Measurements from ENCODE around the gene RPL14. TPM values are rescaled to one million over a fixed set of nuclear protein-coding genes. Genes with fewer than 3 reads are reported as not detected.

RPL14 gene
- total and polyA plus RNA-seq, 2 of the 13 experiments (the other 11 are each of a cell fraction or from before 2014, with no cell fraction given): 502 to 1,291 TPM

DNA sequence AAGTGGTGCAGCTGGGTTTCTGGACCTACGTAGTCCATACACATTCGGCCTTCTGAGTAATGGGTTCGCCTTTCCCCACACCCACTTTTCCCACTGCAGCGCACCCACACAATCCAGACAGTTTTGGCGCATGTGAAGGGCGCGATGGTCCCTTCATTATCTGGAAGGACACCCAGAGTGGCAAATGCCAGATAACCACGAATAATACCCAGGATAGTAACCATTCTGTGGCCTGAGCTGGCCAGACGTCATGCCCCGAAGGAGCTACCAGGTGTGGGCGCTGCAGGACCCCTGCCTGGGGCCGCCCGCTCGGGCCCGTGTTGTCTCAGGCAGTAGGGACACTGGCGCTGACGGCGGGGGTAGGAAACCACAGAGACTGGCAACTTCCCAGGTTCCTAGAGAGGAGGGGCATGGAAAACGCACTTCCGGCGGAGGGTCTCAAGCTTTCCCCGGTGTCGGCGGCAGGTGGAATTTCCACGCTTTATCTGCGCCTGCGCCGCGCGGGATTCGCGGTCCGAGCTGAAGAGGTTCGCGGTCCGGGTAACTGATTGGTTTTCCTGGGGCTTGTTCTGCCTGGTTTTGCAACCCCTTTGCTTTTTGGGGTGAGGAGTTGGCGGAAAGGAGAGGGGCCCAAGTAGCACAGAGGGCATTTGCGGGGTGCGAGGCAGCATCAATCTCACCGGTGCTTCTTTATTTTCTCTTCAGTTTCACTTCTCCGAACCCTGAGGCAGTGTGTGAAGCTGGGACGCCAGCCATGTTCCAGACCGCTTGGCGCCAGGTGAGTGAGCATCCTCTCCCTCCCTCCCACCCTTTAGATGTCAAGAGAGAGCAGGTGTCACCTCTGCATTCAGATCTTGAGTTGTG, 48.7 kb downstream of the RPL14 start, which contains the start of gene ZNF620 (continued):
- TF ChIP-seq, protein P1, sequence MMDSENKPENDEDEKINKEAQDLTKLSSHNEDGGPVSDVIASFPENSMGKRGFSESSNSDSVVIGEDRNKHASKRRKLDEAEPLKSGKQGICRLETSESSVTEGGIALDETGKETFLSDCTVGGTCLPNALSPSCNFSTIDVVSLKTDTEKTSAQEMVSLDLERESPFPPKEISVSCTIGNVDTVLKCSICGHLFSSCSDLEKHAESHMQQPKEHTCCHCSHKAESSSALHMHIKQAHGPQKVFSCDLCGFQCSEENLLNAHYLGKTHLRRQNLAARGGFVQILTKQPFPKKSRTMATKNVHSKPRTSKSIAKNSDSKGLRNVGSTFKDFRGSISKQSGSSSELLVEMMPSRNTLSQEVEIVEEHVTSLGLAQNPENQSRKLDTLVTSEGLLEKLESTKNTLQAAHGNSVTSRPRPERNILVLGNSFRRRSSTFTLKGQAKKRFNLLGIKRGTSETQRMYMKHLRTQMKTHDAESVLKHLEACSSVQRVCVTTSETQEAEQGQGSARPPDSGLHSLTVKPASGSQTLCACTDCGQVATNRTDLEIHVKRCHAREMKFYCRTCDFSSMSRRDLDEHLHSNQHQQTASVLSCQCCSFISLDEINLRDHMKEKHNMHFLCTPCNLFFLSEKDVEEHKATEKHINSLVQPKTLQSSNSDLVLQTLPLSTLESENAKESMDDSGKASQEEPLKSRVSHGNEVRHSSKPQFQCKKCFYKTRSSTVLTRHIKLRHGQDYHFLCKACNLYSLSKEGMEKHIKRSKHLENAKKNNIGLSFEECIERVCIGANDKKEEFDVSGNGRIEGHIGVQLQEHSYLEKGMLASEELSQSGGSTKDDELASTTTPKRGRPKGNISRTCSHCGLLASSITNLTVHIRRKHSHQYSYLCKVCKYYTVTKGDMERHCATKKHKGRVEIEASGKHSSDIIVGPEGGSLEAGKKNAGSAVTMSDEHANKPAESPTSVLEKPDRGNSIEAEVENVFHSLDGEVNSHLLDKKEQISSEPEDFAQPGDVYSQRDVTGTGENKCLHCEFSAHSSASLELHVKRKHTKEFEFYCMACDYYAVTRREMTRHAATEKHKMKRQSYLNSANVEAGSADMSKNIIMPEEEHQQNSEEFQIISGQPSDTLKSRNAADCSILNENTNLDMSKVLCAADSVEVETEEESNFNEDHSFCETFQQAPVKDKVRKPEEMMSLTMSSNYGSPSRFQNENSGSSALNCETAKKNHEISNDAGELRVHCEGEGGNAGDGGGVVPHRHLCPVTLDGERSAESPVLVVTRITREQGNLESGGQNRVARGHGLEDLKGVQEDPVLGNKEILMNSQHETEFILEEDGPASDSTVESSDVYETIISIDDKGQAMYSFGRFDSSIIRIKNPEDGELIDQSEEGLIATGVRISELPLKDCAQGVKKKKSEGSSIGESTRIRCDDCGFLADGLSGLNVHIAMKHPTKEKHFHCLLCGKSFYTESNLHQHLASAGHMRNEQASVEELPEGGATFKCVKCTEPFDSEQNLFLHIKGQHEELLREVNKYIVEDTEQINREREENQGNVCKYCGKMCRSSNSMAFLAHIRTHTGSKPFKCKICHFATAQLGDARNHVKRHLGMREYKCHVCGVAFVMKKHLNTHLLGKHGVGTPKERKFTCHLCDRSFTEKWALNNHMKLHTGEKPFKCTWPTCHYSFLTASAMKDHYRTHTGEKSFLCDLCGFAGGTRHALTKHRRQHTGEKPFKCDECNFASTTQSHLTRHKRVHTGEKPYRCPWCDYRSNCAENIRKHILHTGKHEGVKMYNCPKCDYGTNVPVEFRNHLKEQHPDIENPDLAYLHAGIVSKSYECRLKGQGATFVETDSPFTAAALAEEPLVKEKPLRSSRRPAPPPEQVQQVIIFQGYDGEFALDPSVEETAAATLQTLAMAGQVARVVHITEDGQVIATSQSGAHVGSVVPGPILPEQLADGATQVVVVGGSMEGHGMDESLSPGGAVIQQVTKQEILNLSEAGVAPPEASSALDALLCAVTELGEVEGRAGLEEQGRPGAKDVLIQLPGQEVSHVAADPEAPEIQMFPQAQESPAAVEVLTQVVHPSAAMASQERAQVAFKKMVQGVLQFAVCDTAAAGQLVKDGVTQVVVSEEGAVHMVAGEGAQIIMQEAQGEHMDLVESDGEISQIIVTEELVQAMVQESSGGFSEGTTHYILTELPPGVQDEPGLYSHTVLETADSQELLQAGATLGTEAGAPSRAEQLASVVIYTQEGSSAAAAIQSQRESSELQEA (CRISPR knock-in tag; IDR thresholded peaks at IDR 0.05; ENCODE audit: not compliant biosample characterization): no peak
- TF ChIP-seq ZNF280B (CRISPR knock-in tag; IDR thresholded peaks at IDR 0.05; ENCODE audit: borderline replicate concordance) (peak; percentile 48; the same call in 1 of the 2 replicates), NONO (IDR thresholded peaks at IDR 0.05) (no peak), NONO (CRISPR knock-in tag; conservative IDR thresholded peaks at IDR 0.05) (peak; percentile 70), POLR2AphosphoS5 (IDR thresholded peaks at IDR 0.05; ENCODE audit: low read depth, low read length) (peak; percentile 79), DNMT3B (CRISPR knock-in tag; conservative IDR thresholded peaks at IDR 0.05) (no peak), ZNF18 (CRISPR knock-in tag; IDR thresholded peaks at IDR 0.05; ENCODE audit: insufficient replicate concordance) (no peak), MXI1 (IDR thresholded peaks at IDR 0.05; ENCODE audit: borderline replicate concordance, low read depth, low read length) (peak; percentile 79; the same call in 1 of the 3 replicates), SIX1 (CRISPR knock-in tag; IDR thresholded peaks at IDR 0.05; ENCODE audit: borderline replicate concordance) (no peak), ZKSCAN1 (IDR thresholded peaks at IDR 0.05; ENCODE audit: low read length) (no peak), DMAP1 (CRISPR knock-in tag; IDR thresholded peaks at IDR 0.05) (peak; percentile 71), ZNF362 (CRISPR knock-in tag; IDR thresholded peaks at IDR 0.05; ENCODE audit: borderline replicate concordance) (no peak), ZNF652 (CRISPR knock-in tag; IDR thresholded peaks at IDR 0.05; ENCODE audit: borderline replicate concordance, low read depth) (no peak), CBX1 (IDR thresholded peaks at IDR 0.05; ENCODE audit: low read depth) (peak; percentile 75), CBX5 (CRISPR knock-in tag; IDR thresholded peaks at IDR 0.05; ENCODE audit: borderline replicate concordance) (peak; percentile 71; the same call in 1 of the 2 replicates)
